OCI-LY7 (cell line): ENCODE results near the gene UBE2D4. TPM values are rescaled to one million over a fixed set of nuclear protein-coding genes. Genes with fewer than 3 reads are reported as not detected.

ENCODE experiments used
- BruUV-seq: library from RNA; stranded (reverse); fragments of 400-500 nt; replicated peaks from 2 replicates; lab custom pipeline; 2021; lab: Mats Ljungman, UMichigan
- CTCF ChIA-PET: fragments of 300-600 bp; sonication (Branson Sonifier 250); formaldehyde crosslinking; loops from one replicate; lab custom pipeline; 2022; ENCODE audit warnings: antibody characterized with exemption; ENCODE audit not compliant: unreplicated experiment; lab: Charles Lee
- POLR2A ChIA-PET: fragments of 300-600 bp; sonication (Branson Sonifier 250); formaldehyde crosslinking; loops from one replicate; lab custom pipeline; 2022; ENCODE audit warnings: antibody characterized with exemption; lab: Charles Lee
- DNase-seq: peaks from one replicate; pipeline ENCODE4 v3.0.0-alpha.2; 2015; ENCODE audit warnings: low spot score
- H2AFZ ChIP-seq: fragments of 200-600 bp; sonication (generic), shearing (Covaris generic); 2 replicates; pipeline ENCODE4 v1.6.1; 2014; ENCODE audit warnings: mild to moderate bottlenecking, antibody characterized with exemption, low read length, moderate library complexity
- H3K27ac ChIP-seq: fragments of 200-600 bp; sonication (generic); 2 replicates; pipeline ENCODE4 v1.5.1; 2014; ENCODE audit warnings: mixed run types, low read depth, mild to moderate bottlenecking, moderate library complexity, low read length, inconsistent platforms; ENCODE audit not compliant: poor library complexity, severe bottlenecking
- H3K36me3 ChIP-seq: fragments of 200-600 bp; sonication (generic); 2 replicates; pipeline ENCODE4 v1.6.1; 2014; ENCODE audit warnings: mild to moderate bottlenecking, antibody characterized with exemption, low read length, moderate library complexity, mixed read lengths; ENCODE audit not compliant: insufficient read depth
- H3K4me1 ChIP-seq: fragments of 200-600 bp; sonication (generic); 2 replicates; pipeline ENCODE4 v1.5.1; 2014; ENCODE audit warnings: mild to moderate bottlenecking, low read length; ENCODE audit not compliant: insufficient read depth, poor library complexity, severe bottlenecking
- H3K4me2 ChIP-seq: fragments of 200-600 bp; sonication (generic); 2 replicates; pipeline ENCODE4 v1.6.1; 2014; ENCODE audit warnings: mild to moderate bottlenecking, low read length
- H3K4me3 ChIP-seq: fragments of 200-600 bp; sonication (generic); 2 replicates; pipeline ENCODE4 v1.5.1; 2014; ENCODE audit warnings: mild to moderate bottlenecking, low read depth, low read length; ENCODE audit not compliant: poor library complexity, severe bottlenecking
- H3K79me2 ChIP-seq: fragments of 200-600 bp; sonication (generic); 2 replicates; pipeline ENCODE4 v1.6.1; 2016; ENCODE audit warnings: low read depth, mild to moderate bottlenecking, low read length, moderate library complexity, mixed read lengths; ENCODE audit not compliant: insufficient read depth
- H3K9me2 ChIP-seq: fragments of 200-600 bp; sonication (generic); 2 replicates; pipeline ENCODE4 v1.6.1; 2016; ENCODE audit warnings: mild to moderate bottlenecking, low read length, mixed read lengths; ENCODE audit not compliant: insufficient read depth
- H3K9me3 ChIP-seq: fragments of 200-600 bp; sonication (generic); 2 replicates; pipeline ENCODE4 v1.6.1; 2014; ENCODE audit warnings: mild to moderate bottlenecking, mixed run types, low read length, mixed read lengths
- H4K20me1 ChIP-seq: fragments of 200-600 bp; sonication (generic); 2 replicates; pipeline ENCODE4 v1.6.1; 2014; ENCODE audit warnings: mild to moderate bottlenecking, antibody characterized with exemption, low read length, moderate library complexity, mixed read lengths; ENCODE audit not compliant: insufficient read depth
- EZH2phosphoT487 ChIP-seq: fragments of 200-600 bp; sonication (generic); IDR thresholded peaks from 2 replicates; pipeline ENCODE4 v1.6.1; 2018; ENCODE audit warnings: low read depth, borderline replicate concordance, mild to moderate bottlenecking, mixed run types, antibody characterized with exemption, low read length, moderate library complexity, mixed read lengths
- intact Hi-C: fragments of 100-400 bp; cut with micrococcal nuclease; formaldehyde crosslinking; loops from one replicate; pipeline ENCODE4 v1.10.0; 2022; ENCODE audit not compliant: unreplicated experiment
- total RNA-seq, 2 experiments: library from RNA; depleted of rRNA in 1 of 2; stranded (reverse); fragments of >200 nt in 1 of 2; shearing (Covaris generic) in 1 of 2; gene quantifications; 2 replicates each; pipeline ENCODE4 v1.2.3, GENCODE V29; 2014 to 2022
- TF ChIP-seq, protein P1 (sequence below): fragments of 200-600 bp; sonication (generic); conservative IDR thresholded peaks from 2 replicates; pipeline ENCODE4 v1.5.1; 2014; ENCODE audit warnings: mild to moderate bottlenecking, antibody characterized with exemption, low read length, moderate library complexity, mixed read lengths

Gene UBE2D4
- total RNA-seq, 2 experiments from 2014 or later = 2.8 to 3.8 TPM

DNA sequence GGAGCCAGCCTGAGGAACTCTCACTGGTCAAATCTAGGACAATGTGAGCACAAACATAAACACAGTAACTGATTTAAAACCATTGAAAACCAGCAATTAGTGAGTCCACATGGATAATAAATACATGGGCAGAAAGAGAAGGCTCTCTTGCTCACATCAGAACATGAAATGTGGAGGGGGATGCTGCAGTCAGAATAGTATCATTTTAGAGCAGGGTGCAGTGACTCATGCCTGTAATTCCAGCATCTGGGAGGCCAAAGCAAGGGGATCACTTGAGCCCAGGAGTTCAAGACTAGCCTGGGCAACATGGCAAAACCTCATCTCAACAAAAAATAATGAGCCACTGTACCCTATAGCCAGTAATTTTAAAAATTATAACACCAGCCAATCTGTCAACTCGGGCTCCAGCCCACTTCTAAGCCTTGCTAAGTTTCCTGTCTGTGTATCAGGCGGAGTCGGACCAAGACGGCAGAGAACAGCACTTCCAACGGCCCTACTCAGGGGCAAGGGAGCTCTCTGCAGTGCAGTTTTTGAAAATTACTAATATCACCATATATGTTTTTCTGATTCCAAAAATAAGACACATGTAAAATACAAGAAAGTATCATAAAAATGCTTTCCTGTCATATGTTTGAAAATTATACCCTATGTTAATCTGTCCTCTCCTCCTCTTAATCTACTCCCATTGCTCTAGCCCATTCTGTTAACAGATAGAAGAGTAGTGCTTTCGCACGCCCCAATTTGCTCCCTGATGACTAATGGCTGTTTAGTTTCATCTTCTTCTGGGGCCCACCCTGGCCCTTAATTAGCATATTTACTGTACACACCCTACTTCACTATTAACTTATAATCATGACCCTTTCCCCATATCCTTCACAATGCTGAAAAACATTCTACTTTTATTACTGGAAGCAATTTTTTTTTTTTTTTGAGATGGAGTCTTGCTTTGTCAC lies 37.0 kb upstream of the UBE2D4 start:
- Histone ChIP-seq H3K36me3 (no peaks in the 10 kb centered on the region), H3K4me2 (no peak overlapping the region), H3K9me2 (no peaks in the 10 kb centered on the region), H3K9me3 (no peaks in the 10 kb centered on the region), H3K27ac (no peak overlapping the region), H3K4me1 (no peaks in the 10 kb centered on the region), H3K4me3 (no peak overlapping the region), H4K20me1 (no peaks in the 10 kb centered on the region), H2AFZ (no peak overlapping the region), H3K79me2 (no peaks in the 10 kb centered on the region)
- no peak for DNase-seq
- no TSS peak for BruUV-seq
- ChIA-PET POLR2A (interaction anchor here (0.7 kb wide), 1 partner anchor 159 kb away, joined by 3 read pairs; no protein-coding TSS in a partner anchor), CTCF (no interaction called here)
- intact Hi-C loops = no loop called here
- no peak for TF ChIP-seq EZH2phosphoT487
- TF ChIP-seq, protein P1, sequence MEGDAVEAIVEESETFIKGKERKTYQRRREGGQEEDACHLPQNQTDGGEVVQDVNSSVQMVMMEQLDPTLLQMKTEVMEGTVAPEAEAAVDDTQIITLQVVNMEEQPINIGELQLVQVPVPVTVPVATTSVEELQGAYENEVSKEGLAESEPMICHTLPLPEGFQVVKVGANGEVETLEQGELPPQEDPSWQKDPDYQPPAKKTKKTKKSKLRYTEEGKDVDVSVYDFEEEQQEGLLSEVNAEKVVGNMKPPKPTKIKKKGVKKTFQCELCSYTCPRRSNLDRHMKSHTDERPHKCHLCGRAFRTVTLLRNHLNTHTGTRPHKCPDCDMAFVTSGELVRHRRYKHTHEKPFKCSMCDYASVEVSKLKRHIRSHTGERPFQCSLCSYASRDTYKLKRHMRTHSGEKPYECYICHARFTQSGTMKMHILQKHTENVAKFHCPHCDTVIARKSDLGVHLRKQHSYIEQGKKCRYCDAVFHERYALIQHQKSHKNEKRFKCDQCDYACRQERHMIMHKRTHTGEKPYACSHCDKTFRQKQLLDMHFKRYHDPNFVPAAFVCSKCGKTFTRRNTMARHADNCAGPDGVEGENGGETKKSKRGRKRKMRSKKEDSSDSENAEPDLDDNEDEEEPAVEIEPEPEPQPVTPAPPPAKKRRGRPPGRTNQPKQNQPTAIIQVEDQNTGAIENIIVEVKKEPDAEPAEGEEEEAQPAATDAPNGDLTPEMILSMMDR = no peak

DNA sequence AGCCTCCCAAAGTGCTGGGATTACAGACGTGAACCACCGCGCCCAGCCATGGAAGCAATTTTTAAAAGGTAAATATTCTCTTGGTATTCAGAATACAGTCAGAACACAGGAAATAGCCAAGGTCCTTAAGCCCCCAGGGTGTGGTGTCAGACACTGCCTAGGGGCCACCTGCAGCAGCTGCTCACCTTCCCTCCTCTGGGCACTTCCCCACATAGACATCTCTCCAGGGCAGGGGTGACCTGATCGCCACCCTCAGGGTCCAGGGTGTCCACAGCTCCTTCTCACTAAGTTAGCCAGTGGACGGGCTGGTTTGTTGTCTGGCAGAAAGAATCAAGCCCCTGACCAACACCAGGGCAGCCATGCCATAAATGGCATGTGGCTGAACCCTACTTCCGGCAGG lies 35.8 kb upstream of the UBE2D4 start:
- no TSS peak for BruUV-seq
- H3K9me2 ChIP-seq = no peaks in the 10 kb centered on the region
- no peak for DNase-seq
- H3K36me3 ChIP-seq = no peaks in the 10 kb centered on the region
- no peaks in the 10 kb centered on the region for H3K4me1 ChIP-seq
- H2AFZ ChIP-seq = no peak overlapping the region
- no peak overlapping the region for H3K27ac ChIP-seq
- no peaks in the 10 kb centered on the region for H3K9me3 ChIP-seq
- no peak overlapping the region for H3K4me2 ChIP-seq
- TF ChIP-seq EZH2phosphoT487 = no peak
- TF ChIP-seq, protein P1 = no peak
- ChIA-PET POLR2A (interaction anchor here (0.6 kb wide), 1 partner anchor 148 kb away, joined by 3 read pairs; no protein-coding TSS in a partner anchor), CTCF (interaction anchor here (0.7 kb wide), 1 partner anchor 34 kb away, joined by 3 read pairs; no protein-coding TSS in a partner anchor)
- no peaks in the 10 kb centered on the region for H4K20me1 ChIP-seq
- H3K4me3 ChIP-seq = no peak overlapping the region
- intact Hi-C loops = no loop called here
- H3K79me2 ChIP-seq = no peaks in the 10 kb centered on the region
